ENCODE data around the gene ZNF778.

DNA sequence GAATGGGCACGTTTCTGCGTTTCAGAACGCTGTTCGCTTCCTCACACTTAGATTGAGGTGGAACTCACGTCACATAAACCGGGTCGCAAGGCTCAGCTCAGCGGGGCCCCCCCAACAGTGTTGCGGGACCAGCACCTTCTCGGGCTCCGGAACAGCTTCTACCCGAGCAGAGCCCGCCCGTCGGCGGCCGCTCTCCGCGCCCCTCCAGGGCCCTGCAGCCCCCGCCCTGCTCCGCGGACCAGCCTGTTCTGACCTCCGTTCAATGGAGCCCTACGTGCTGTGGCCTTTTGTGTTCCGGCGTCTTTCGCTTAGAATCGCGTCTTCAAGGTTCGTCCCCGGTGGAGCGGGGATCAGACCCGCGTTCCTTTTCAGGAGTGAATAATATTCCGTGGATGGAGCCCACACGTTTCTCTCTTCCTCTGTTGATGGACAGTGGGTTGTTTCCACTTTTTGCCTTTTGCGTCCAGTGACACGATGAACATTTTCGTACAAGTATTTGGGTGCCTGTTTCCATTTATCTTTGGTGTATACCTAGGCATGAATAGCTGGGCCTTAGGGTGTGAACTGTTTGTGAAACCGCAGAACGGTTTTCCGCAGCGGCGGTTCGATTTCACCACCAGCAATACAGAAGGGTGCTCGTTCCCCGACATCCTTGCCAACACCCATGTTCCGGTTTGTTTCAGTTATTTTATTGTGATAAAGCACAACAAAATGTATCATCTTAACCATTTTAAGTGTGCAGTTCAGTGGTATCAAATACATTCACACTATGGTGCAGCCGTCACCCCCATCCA, 14.9 kb upstream of the ZNF778 start:
- no peak for TF ChIP-seq POLR2AphosphoS5 (IDR thresholded peaks at IDR 0.05)
- TF ChIP-seq, protein P1, sequence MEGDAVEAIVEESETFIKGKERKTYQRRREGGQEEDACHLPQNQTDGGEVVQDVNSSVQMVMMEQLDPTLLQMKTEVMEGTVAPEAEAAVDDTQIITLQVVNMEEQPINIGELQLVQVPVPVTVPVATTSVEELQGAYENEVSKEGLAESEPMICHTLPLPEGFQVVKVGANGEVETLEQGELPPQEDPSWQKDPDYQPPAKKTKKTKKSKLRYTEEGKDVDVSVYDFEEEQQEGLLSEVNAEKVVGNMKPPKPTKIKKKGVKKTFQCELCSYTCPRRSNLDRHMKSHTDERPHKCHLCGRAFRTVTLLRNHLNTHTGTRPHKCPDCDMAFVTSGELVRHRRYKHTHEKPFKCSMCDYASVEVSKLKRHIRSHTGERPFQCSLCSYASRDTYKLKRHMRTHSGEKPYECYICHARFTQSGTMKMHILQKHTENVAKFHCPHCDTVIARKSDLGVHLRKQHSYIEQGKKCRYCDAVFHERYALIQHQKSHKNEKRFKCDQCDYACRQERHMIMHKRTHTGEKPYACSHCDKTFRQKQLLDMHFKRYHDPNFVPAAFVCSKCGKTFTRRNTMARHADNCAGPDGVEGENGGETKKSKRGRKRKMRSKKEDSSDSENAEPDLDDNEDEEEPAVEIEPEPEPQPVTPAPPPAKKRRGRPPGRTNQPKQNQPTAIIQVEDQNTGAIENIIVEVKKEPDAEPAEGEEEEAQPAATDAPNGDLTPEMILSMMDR (IDR thresholded peaks at IDR 0.05): no peak
- no peak for TF ChIP-seq POLR2A (IDR thresholded peaks at IDR 0.05)
